HG03342 (cell line): ENCODE data around the gene CDH19.

Source experiments
- ATAC-seq: cut with Tn5 transposase; IDR thresholded peaks from one replicate; pipeline ENCODE4 v1.9.1; 2021; ENCODE audit warnings: mild to moderate bottlenecking, moderate library complexity; ENCODE audit not compliant: unreplicated experiment

Gene CDH19, protein sequence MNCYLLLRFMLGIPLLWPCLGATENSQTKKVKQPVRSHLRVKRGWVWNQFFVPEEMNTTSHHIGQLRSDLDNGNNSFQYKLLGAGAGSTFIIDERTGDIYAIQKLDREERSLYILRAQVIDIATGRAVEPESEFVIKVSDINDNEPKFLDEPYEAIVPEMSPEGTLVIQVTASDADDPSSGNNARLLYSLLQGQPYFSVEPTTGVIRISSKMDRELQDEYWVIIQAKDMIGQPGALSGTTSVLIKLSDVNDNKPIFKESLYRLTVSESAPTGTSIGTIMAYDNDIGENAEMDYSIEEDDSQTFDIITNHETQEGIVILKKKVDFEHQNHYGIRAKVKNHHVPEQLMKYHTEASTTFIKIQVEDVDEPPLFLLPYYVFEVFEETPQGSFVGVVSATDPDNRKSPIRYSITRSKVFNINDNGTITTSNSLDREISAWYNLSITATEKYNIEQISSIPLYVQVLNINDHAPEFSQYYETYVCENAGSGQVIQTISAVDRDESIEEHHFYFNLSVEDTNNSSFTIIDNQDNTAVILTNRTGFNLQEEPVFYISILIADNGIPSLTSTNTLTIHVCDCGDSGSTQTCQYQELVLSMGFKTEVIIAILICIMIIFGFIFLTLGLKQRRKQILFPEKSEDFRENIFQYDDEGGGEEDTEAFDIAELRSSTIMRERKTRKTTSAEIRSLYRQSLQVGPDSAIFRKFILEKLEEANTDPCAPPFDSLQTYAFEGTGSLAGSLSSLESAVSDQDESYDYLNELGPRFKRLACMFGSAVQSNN

DNA sequence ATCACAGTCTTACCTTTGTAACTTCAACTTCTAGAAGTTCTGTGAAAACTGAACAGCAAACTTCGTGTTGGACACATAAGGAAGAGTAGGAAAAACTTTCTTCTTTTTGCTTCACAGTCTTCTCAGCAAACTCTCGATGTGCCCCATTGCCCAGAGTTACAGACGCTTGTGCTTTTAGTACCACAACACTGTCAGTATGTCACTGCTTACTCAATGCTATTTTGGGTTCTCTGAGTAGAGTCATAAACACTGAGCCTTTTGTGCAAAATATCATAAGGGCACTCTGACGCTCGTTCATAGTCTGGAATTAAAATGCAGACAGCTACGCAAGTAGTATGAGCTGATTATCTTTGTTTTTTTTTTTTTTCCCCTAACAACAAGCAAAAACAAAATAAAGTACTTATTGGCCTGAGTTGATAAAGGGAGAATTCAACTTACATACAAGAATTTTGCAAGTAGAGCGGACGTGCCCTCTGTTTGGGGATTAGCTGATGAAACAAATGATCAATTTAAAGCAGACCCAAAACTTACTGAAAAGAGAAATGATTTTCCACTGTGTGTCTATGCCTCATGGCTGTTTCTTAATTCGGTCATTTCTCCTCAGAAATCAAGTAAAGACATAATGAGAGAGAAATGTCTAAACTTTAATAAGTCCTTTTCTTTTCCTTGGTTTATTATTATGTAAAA lies at the start of gene CDH19:
TSS of gene CDH19 (minus strand) at position 150 of the 687 bp plus-strand sequence. CDS start 31,886 bp downstream, outside the sequence.
- ATAC-seq = no peak

DNA sequence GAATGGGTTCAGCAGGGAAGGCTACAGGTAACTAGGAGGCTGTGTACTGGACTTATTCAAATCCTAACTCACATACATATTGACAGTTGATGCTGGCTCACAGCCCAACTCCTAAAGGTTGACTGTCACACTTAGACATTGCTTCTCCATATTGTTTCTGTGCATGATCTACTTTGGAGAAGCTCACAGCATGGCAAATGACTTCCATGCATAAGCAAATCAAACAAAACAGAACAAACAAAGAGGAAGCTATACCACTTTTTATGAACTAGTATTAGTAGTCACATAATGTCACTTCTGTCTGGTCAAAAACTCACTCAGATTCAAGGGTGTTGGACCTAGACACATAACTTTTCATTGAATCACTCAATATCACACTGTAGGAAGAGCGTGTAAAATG lies 43.8 kb upstream of the CDH19 start:
- no peak for ATAC-seq

DNA sequence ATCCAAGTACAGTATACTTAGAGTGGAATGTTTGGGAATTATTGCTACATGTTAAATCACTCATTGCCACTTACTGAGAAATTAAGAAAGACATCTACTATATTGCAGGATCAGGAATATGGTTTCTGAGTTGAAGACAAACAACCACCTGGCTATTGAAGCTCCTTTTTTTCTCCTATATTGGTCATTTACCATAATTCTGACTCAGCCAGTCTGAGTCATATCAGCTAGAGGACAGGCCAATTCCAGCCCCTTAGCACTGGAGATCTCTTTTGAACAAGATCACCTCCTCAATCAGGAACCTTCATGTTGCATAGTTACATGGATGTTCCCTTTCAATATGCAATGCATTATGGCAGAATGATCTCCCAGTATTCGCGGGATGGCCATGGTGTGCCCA lies 42.7 kb upstream of the CDH19 start:
- no peak for ATAC-seq

DNA sequence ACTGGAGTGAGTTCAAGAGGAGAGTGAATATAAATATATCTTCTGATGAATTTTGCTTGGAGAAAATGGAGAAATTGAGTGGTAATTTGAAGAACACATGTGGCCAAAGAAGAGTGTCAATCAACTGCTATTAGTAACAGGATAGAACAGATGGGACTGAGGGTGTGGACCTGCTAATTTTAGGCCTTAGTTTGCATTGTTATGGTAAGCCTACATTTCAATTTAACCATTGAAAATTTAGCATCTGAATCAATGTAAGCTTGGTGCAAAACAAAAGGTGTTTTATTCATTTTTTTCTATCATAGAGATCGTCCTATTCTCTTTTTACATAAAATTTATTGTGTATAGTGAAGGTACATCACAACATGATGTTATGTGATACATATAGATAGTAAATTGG lies 42.1 kb upstream of the CDH19 start:
- ATAC-seq = no peak

DNA sequence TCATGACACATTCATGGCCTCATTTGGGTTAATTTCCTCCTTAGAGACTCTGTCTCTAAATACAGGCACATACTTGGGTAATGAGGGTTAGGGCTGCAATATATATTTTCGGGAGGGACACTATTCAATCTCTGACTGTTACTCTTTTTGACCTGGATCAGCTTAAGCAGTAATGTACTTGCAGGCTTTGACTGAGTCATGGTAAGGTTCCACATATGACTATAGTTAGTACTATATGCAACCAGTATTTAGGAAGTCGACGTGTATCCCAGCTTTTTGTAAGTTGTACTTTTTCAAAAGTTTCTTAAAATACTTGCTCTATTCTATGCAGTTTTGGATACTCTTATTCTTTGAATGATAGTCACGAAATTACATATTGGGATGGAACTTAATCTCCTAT lies 37.2 kb upstream of the CDH19 start:
- ATAC-seq = no peak

DNA sequence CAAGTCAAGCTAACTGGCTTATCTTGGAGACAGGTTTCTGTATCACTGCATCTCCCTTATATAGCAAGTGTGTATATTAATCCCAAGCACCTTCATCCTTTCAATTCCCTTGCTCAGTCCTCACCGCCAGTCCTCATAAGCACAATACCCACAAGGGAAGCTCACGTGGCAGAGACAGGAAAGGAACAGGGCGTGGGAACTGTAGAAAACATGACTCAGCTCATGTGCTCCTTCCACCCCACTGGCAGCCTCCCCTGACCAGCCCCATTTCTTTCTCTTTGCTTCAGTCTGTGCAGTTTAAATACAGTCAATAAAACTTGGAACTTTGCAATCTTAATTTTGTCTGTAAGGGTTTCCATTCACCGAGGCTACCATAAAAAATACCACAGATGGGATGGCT lies 36.5 kb upstream of the CDH19 start:
- no peak for ATAC-seq

DNA sequence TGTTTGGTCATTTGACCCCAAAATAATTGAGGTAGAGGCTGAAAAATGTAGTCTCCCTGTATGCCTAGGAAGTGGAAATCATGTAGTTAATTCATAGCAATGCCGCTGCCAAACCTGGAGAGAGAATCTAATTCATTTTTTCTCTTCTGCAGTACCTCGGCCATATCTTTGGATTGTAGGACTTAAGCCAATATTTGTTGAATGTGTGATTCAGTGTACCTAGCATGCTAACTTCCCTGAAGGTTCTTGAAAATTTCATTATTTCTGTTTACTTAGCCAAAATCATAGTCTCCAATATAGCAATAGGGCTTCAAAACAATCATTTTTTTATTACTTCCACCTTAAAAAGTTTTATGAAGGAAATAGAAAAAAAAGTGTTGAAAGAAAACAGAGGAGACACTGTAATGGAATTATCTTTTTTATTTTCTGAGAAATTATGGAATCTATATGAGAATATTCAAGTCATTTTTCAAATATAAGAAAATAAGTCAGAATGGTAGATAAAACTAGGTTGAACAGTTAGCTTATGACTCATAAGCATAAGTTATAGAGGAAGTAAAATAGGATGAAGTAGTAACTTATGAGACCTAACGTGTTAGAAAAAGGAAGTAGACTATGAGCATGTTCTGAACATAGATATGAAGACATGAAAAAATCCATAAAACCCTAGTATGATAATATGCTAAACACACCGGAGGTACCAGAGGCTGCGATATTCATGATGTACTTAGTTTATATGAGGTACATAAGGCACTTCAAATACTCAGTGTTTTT lies 35.2 kb upstream of the CDH19 start:
- ATAC-seq = no peak

DNA sequence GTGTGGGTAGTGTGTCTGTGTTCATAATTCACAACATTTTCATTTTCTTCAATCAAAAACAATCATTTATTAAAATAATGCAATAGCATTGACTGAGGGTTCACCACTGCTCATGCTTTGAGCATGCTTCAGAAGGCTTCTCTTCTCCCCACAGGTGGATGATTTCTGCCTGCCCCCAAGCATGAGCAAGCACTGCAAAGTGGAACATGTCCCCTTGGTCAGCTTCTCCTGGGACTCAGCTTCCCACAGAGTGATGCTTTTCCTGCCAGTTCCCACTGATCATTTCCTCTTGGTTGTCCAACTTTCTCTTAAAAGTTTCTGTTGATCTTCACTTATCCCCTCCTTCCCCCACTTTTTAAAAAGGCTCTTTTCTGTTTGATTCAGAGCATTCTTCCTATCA lies 31.5 kb upstream of the CDH19 start:
- no peak for ATAC-seq

DNA sequence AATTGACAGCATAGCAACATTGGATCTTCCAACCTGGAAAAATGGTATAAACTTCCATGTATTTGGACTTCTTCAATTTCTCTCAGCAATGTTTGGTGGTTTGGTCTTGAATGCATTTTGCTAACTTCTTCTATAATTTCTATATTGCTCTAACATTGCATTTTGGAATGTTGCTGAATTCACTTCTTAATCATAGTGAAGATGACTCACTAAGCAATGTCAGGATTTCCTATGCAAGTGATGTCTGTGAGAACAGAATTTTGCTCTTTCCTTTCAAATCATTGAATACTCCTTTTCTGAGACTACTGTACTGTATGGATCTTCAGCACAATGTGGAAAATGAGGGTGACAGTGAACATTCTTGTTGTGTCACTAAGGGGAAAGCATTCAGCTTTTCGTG lies 28.9 kb upstream of the CDH19 start:
- ATAC-seq = no peak

DNA sequence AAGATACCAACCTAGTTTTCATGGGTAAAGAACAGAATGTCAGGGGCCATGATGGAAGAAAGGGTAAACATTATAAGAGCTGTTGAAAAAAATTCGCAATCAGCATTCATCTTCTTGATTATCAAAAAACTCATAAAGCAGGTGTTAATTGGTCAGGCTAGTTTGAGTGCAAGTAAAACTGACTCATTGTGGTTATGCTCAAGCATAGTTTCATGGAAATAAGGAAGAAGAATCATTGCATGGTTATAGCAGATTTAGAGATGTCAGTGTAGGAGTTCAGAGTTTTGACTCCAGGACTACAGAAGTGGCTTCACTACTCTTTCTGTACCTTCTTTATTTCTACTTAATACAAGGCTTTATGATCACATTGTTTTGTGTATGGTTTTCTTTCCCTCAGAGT lies 26.9 kb upstream of the CDH19 start:
- no peak for ATAC-seq

DNA sequence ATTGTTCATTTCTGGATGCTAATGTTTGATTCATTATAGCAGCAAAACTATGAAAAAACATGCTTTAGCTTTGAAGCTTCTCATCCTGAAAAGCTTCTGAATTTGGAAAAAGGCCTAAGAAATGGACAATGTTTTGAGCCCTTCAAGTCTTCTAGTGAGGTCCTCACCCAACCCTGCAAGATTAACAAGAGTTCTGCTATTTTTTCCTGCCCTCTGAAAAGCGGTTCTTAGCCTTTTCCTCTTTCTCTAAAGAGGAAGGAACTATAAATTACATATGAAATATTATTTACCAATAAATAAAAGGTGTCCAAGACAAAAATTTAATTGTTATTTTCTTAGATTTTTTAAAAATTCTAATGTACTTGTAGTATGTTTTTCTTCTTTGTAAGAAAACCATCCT lies 19.9 kb upstream of the CDH19 start:
- no peak for ATAC-seq

DNA sequence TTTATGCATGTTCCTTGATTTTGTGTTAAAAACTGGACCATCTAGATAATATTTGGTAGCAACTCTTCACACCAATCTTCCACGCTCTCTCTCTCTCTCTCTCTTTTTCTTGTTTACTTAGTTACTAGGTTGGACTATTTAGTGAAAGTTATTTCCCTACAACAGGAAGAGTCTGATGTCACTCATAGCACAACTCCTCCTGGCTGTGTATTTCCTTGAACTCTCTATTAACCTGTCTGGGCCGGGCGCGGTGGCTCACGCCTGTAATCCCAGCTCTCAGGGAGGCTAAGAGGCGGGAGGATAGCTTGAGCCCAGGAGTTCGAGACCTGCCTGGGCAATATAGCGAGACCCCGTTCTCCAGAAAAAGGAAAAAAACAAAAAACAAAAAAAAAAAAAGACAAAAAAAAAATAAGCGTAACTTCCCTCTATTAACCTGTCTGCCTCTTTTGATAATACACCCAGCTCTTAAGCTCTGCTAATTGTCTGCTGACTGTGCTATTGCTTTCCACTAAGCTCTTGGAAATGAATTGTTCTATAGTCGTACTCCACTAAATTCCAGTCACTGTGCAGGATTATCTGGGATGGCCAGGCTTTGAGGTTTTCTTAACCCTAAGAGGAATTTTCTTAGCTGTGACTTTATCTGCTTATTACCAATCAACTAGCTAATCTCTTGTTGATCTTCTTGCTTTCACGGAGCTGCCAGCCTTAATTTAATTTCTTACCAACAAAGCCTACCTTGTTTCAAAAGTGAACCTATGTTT lies 18.1 kb upstream of the CDH19 start:
- ATAC-seq = no peak

DNA sequence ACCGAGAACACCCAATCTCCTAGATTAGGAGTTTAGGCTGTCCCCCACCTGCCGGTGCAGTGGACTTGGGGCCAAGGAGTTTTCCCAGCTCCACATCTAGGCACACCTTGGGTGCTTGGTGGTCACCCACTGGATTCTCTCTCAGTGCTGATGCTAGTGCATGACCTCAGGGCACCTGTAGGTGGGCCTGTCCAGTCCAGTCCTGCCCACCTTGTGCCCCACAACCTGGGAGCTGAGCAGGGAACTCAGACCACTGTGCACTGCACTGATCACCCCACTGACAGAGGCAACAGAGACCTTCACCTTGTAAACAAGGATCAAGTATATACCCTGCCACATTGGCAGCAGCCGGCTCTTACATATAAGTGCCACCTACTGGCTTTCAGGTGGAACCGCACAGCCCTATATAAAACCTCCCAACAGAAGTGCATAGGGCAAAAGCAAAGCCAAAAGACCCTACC lies 12.7 kb upstream of the CDH19 start:
- ATAC-seq = peak; percentile 85

DNA sequence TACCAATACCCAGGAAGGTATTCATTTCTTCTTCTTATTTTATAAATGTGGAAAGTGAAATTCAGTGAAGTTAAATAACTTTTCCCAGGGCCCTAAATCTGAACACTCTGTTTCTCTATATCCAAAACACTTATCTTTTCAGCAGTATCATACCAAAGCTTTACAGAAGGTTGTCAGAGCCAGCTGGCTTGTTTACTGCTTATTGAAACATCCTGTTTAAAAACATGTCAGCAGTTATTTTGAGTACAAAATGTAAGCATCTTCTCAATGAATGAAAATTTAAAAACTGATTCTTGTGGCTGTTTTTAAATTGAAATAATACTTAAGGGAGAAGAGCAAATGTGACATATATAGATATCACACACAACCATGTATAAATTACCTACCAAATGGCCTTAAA lies 11.3 kb upstream of the CDH19 start:
- no peak for ATAC-seq

DNA sequence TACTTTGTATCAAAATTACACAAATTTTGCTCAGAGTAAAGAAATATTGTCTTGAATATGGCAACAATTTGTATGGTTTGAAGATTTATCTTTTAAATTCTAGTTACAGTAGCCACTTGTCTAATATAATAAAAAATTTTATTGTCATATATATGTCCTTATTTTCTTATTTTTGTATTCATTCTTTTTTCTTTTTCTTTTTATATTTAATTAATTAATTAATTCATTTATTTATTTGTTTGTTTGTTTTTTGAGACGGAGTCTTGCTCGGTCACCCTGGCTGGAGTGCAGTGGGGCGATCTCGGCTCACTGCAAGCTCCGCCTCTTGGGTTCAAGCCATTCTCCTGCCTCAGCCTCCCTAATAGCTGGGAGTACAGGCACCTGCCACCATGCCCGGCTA lies 3.7 kb upstream of the CDH19 start:
- no peak for ATAC-seq

DNA sequence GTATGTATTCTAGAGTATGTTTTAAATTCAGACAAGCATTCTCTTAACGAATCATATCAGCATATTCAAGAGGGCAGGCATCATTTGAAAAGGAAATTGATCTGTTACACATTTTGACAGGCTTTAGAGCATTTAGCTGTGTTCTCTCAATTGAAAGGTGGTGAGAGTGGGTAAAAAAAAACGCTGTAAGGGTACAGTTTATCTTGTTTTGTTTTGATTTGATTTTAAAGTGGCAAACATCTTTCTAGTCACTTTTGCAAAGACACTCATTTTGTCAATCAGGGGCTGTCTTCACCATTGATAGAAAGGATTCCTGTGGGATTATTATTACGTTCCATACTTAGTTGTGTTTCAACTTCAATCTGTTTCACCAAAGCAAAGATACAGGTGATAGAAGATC lies 2.2 kb downstream of the CDH19 start:
- no peak for ATAC-seq

DNA sequence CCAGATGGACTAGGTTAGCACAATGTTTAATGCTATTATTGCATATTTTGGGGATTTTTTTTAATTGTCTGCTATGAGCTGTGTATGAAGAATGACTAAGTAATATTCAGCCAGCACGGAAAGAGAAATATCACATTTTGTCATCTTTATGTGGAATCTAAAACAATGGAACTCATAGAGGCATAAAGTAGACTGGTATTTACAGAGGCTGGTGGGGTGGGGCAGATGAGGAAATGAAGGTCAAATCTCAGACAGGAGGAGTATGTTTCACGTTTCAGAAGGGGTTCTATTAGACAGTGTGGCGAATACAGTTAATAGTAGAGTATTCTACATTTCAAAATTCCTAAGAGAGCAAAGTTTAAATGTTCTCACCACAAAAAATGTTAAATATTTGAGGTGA lies 4.7 kb downstream of the CDH19 start:
- no peak for ATAC-seq

DNA sequence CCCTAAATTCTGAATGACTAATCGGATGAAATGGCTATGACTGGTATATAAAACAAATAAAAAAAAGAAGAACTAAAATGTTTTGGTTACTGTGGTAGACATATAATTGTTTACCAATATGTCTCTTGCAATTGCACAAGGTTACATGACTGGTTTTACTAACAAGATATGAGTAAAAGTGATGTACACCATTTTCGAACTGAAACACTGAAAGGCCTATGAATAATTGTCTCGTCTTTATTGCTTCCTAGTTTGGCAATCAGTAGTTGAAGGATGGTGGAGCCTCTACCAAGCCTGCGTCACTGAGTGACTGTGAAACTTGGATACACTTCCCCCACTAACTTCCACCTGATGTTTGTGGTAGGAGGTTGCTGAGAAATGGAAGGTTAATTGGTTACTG lies 16.5 kb downstream of the CDH19 start:
- ATAC-seq = no peak

DNA sequence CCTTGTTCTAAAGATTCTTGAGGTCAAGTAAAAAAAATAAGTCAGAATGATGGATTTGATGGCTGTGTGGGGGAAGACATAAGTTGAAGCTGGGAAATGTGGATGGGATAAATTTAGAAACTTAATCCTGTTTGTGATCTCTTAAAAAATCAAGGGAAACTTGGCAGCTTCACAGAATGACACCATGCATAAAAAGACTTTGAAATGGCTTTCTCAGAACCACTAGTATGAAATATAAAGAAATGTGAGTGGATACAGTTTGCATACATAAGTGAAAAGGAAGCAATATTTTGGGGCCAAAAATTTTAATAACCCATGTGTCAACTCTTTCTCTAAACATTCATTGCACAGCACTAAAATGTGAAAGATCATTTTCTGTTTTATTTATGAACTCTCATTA lies 21.7 kb downstream of the CDH19 start:
- no peak for ATAC-seq

DNA sequence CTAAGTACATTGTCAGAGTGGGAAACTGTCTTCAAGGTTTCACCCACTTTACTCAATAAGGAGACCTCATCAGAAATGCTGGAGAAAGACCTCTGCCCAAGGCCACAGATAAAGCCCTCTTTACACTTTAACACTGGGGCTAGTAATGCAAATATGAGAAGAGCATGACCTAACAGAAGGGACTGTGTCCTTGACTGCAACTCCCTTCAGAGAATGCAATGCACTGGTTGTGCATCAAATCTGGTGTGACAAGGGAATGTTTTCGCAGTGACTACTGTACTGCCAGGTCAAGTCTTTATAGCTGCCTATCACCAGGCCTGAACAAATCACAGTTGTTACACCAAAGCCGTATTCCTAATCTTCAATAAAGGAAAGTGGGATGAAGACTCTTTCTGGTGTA lies 28.6 kb downstream of the CDH19 start:
- ATAC-seq = no peak
